Measurements from ENCODE around the gene WDR27.

- TF ChIP-seq CTCF (IDR thresholded peaks at IDR 0.05) = no peak
- no peak for TF ChIP-seq POLR2A (IDR thresholded peaks at IDR 0.05)
Observed at GRCh38 chr6:169729961-169730360, 28.1 kb upstream of the WDR27 start.
